ENCODE measurements around the gene CELA2B. TPM values are rescaled to one million over a fixed set of nuclear protein-coding genes. Genes with fewer than 3 reads are reported as not detected.

CELA2B gene
- total and polyA plus RNA-seq, 4 donors, result not detected

GRCh38 chr1:15500184-15501178 is 24.6 kb downstream of the CELA2B start:
- peaks cover 3 to 27% (median 9%) of the 10 kb centered on the region in 4 donors for H3K36me3 ChIP-seq (ENCODE audit: control insufficient read depth in 4 of 4, insufficient read depth in 3 of 4, low read depth in 1 of 4, low read length in 3 of 4)
- 93% methylated on average over 19 of the region's 19 CpGs for WGBS
- H3K9ac ChIP-seq (ENCODE audit: low read depth in 1 of 2, low read length in 2 of 2), result no peak overlapping the region
- no peak overlapping the region for H3K4me3 ChIP-seq (ENCODE audit: low read depth in 1 of 3, low read length in 3 of 3)
- no peaks in the 10 kb centered on the region for H3K27me3 ChIP-seq (ENCODE audit: control insufficient read depth in 4 of 4, insufficient read depth in 4 of 4, low read length in 3 of 4)
- H3K27ac ChIP-seq (ENCODE audit: low read depth in 1 of 2, low read length in 2 of 2), result no peak overlapping the region
- no peaks in the 10 kb centered on the region for H3K4me1 ChIP-seq (ENCODE audit: control insufficient read depth in 4 of 4, insufficient read depth in 4 of 4, low read length in 3 of 4)
- no peaks in the 10 kb centered on the region for H3K9me3 ChIP-seq (ENCODE audit: control insufficient read depth in 4 of 4, low read length in 3 of 4)
- DNase-seq (ENCODE audit: low spot score), result no peak
- TF ChIP-seq RAD21 (IDR thresholded peaks at IDR 0.05), result no peak
- TF ChIP-seq EGR1 (IDR thresholded peaks at IDR 0.05; ENCODE audit: low read depth in 2 of 2), result no peak
- TF ChIP-seq CTCF (IDR thresholded peaks at IDR 0.05; ENCODE audit: low read depth, low read length, missing input control), result no peak
- TF ChIP-seq HNF4G (IDR thresholded peaks at IDR 0.05), result no peak
- no peak for TF ChIP-seq RXRA (IDR thresholded peaks at IDR 0.05)
- no peak for TF ChIP-seq YY1 (IDR thresholded peaks at IDR 0.05)
- TF ChIP-seq GABPA (IDR thresholded peaks at IDR 0.05 in 1 of 2, conservative IDR thresholded peaks at IDR 0.05 in 1 of 2), result no peak
- no peak for TF ChIP-seq SP1 (IDR thresholded peaks at IDR 0.05)
- TF ChIP-seq REST (IDR thresholded peaks at IDR 0.05), result no peak
- TF ChIP-seq HNF4A (conservative IDR thresholded peaks at IDR 0.05), result no peak

GRCh38 chr1:15501208-15502032 is 25.5 kb downstream of the CELA2B start:
- no peaks in the 10 kb centered on the region for H3K4me1 ChIP-seq (ENCODE audit: control insufficient read depth in 4 of 4, insufficient read depth in 4 of 4, low read length in 3 of 4)
- H3K9me3 ChIP-seq (ENCODE audit: control insufficient read depth in 4 of 4, low read length in 3 of 4), result no peaks in the 10 kb centered on the region
- H3K4me3 ChIP-seq (ENCODE audit: low read depth in 1 of 3, low read length in 3 of 3), result no peak overlapping the region
- peaks cover 6 to 31% (median 11%) of the 10 kb centered on the region in 4 donors for H3K36me3 ChIP-seq (ENCODE audit: control insufficient read depth in 4 of 4, insufficient read depth in 3 of 4, low read depth in 1 of 4, low read length in 3 of 4)
- 77% methylated on average over 17 of the region's 17 CpGs for WGBS
- peak; percentile 31 for TF ChIP-seq CTCF (IDR thresholded peaks at IDR 0.05; ENCODE audit: low read depth, low read length, missing input control)
- TF ChIP-seq YY1 (IDR thresholded peaks at IDR 0.05), result no peak
- peak; percentile 16 to 64 for TF ChIP-seq RAD21 (IDR thresholded peaks at IDR 0.05)
- TF ChIP-seq NR2F2 (IDR thresholded peaks at IDR 0.05), result no peak
- DNase-seq (ENCODE audit: low spot score), result peak; percentile 64
- H3K9ac ChIP-seq (ENCODE audit: low read depth in 1 of 2, low read length in 2 of 2), result no peak overlapping the region
- no peak overlapping the region for H3K27ac ChIP-seq (ENCODE audit: low read depth in 1 of 2, low read length in 2 of 2)
- H3K27me3 ChIP-seq (ENCODE audit: control insufficient read depth in 4 of 4, insufficient read depth in 4 of 4, low read length in 3 of 4), result no peaks in the 10 kb centered on the region
